NT2/D1 (cell line): ENCODE measurements around the gene FSTL3.
A peak's percentile ranks its signal among the peaks of the same experiment; 100 is the strongest.

Experiments
- DNase-seq: peaks from one replicate; pipeline ENCODE4 v3.0.0-alpha.2; 2011; ENCODE audit warnings: low read depth, low spot score
- H3K27me3 ChIP-seq: 2 replicates; pipeline ENCODE4 v1.6.0; 2011; ENCODE audit warnings: mild to moderate bottlenecking; ENCODE audit not compliant: insufficient read length, insufficient read depth
- H3K36me3 ChIP-seq: 2 replicates; pipeline ENCODE4 v1.6.1; 2011; ENCODE audit warnings: mild to moderate bottlenecking, low read length, mixed read lengths; ENCODE audit not compliant: insufficient read depth, insufficient read length
- H3K4me1 ChIP-seq: 2 replicates; pipeline ENCODE4 v1.5.1; 2011; ENCODE audit not compliant: insufficient read depth, insufficient read length
- H3K4me3 ChIP-seq: 2 replicates; pipeline ENCODE4 v1.5.1; 2011; ENCODE audit warnings: low read depth; ENCODE audit not compliant: insufficient read length
- H3K9ac ChIP-seq: 2 replicates; pipeline ENCODE4 v1.6.0; 2011; ENCODE audit warnings: low read depth; ENCODE audit not compliant: insufficient read length
- H3K9me3 ChIP-seq: 2 replicates; pipeline ENCODE4 v1.5.1; 2011; ENCODE audit warnings: mild to moderate bottlenecking, low read length; ENCODE audit not compliant: insufficient read depth
- SUZ12 ChIP-seq: IDR thresholded peaks from 2 replicates; pipeline ENCODE4 v1.6.1; 2011; ENCODE audit not compliant: insufficient read length, insufficient read depth; ENCODE audit errors: extremely low read depth
- YY1 ChIP-seq: IDR thresholded peaks from 2 replicates; pipeline ENCODE4 v1.6.1; 2011; ENCODE audit not compliant: insufficient read length, insufficient read depth
- ZNF274 ChIP-seq: IDR thresholded peaks from 2 replicates; pipeline ENCODE4 v1.6.1; 2011; ENCODE audit warnings: mild to moderate bottlenecking, low read depth, low read length

FSTL3 gene

GRCh38 chr19:682678-683320 lies 6.6 kb downstream of the FSTL3 start:
- Histone ChIP-seq H3K9ac (peak overlapping the region; percentile 10), H3K9me3 (no peaks in the 10 kb centered on the region), H3K36me3 (peaks cover 27% of the 10 kb centered on the region), H3K4me3 (no peak overlapping the region), H3K27me3 (no peaks in the 10 kb centered on the region), H3K4me1 (peaks cover 16% of the 10 kb centered on the region)
- no peak for TF ChIP-seq SUZ12
- no peak for TF ChIP-seq YY1
- TF ChIP-seq ZNF274: no peak
- no peak for DNase-seq

GRCh38 chr19:685454-685931 lies 9.3 kb downstream of the FSTL3 start:
- Histone ChIP-seq H3K36me3 (peaks cover 20% of the 10 kb centered on the region), H3K9ac (no peak overlapping the region), H3K4me3 (no peak overlapping the region), H3K4me1 (peaks cover 12% of the 10 kb centered on the region), H3K9me3 (no peaks in the 10 kb centered on the region), H3K27me3 (no peaks in the 10 kb centered on the region)
- TF ChIP-seq ZNF274 (no peak), YY1 (no peak), SUZ12 (no peak)
- DNase-seq: no peak

GRCh38 chr19:686589-687297 lies 10.6 kb downstream of the FSTL3 start:
- Histone ChIP-seq H3K9me3 (no peaks in the 10 kb centered on the region), H3K4me1 (peaks cover 15% of the 10 kb centered on the region), H3K36me3 (peaks cover 14% of the 10 kb centered on the region), H3K4me3 (no peak overlapping the region), H3K9ac (peak overlapping the region; percentile 18), H3K27me3 (no peaks in the 10 kb centered on the region)
- TF ChIP-seq YY1 (no peak), ZNF274 (no peak), SUZ12 (no peak)
- DNase-seq: no peak

- no peak for TF ChIP-seq SUZ12
- TF ChIP-seq ZNF274: no peak
- H3K36me3 ChIP-seq: peaks cover 5% of the 10 kb centered on the region
- H3K9ac ChIP-seq: no peak overlapping the region
- H3K4me1 ChIP-seq: peaks cover 15% of the 10 kb centered on the region
- DNase-seq: no peak
- H3K27me3 ChIP-seq: no peaks in the 10 kb centered on the region
- H3K9me3 ChIP-seq: no peaks in the 10 kb centered on the region
- H3K4me3 ChIP-seq: no peak overlapping the region
Observed at GRCh38 chr19:687569-688166, 11.5 kb downstream of the FSTL3 start.

GRCh38 chr19:688214-688613 lies 12.0 kb downstream of the FSTL3 start:
- Histone ChIP-seq H3K4me3 (no peak overlapping the region), H3K9me3 (no peaks in the 10 kb centered on the region), H3K9ac (no peak overlapping the region), H3K4me1 (peaks cover 15% of the 10 kb centered on the region), H3K36me3 (no peaks in the 10 kb centered on the region), H3K27me3 (no peaks in the 10 kb centered on the region)
- DNase-seq: no peak
- TF ChIP-seq ZNF274 (no peak), YY1 (no peak), SUZ12 (no peak)

- no peak for TF ChIP-seq ZNF274
- TF ChIP-seq YY1: no peak
- TF ChIP-seq SUZ12: no peak
- no peaks in the 10 kb centered on the region for H3K27me3 ChIP-seq
- no peak overlapping the region for H3K4me3 ChIP-seq
- H3K36me3 ChIP-seq: no peaks in the 10 kb centered on the region
- DNase-seq: no peak
- peaks cover 15% of the 10 kb centered on the region for H3K4me1 ChIP-seq
- H3K9me3 ChIP-seq: no peaks in the 10 kb centered on the region
- H3K9ac ChIP-seq: peak overlapping the region; percentile 50
Observed at GRCh38 chr19:688992-689391, 12.8 kb downstream of the FSTL3 start.

- DNase-seq: no peak
- no peak for TF ChIP-seq YY1
- Histone ChIP-seq H3K27me3 (no peaks in the 10 kb centered on the region), H3K4me3 (no peak overlapping the region), H3K9ac (peak overlapping the region; percentile 50), H3K36me3 (no peaks in the 10 kb centered on the region), H3K4me1 (peaks cover 13% of the 10 kb centered on the region), H3K9me3 (no peaks in the 10 kb centered on the region)
Observed at GRCh38 chr19:690203-690602, 14.0 kb downstream of the FSTL3 start.
